CD4-positive, alpha-beta memory T cell (primary cell): Measurements from ENCODE around the gene NOP14. TPM values are rescaled to one million over a fixed set of nuclear protein-coding genes. Genes with fewer than 3 reads are reported as not detected.

ENCODE experiments used
- CTCF ChIA-PET: fragments of 350-600 bp; sonication (Branson Sonifier 250); formaldehyde crosslinking; loops from one replicate; lab custom pipeline; 2021; ENCODE audit warnings: inconsistent platforms; ENCODE audit not compliant: partially characterized antibody; lab: Charles Lee
- POLR2A ChIA-PET: fragments of 350-600 bp; sonication (Branson Sonifier 250); formaldehyde crosslinking; loops from one replicate; lab custom pipeline; 2021; ENCODE audit not compliant: partially characterized antibody; lab: Charles Lee
- DNase-seq, 5 donors: peaks; one replicate each; pipeline versions ENCODE4 v3.0.0 to v3.0.0-alpha.2; 2020 to 2022; ENCODE audit warnings: mixed read lengths in 1 of 5
- H3K27ac ChIP-seq: one replicate; pipeline ENCODE4 v1.7.0; 2013; ENCODE audit warnings: low read depth, low read length
- H3K27me3 ChIP-seq: 2 replicates; pipeline ENCODE4 v1.7.0; 2013; ENCODE audit warnings: mild to moderate bottlenecking, low read length, moderate library complexity; ENCODE audit not compliant: insufficient read depth
- H3K36me3 ChIP-seq: 2 replicates; pipeline ENCODE4 v1.7.0; 2013; ENCODE audit warnings: mild to moderate bottlenecking, low read length, moderate library complexity; ENCODE audit not compliant: insufficient read depth
- H3K4me1 ChIP-seq: 2 replicates; pipeline ENCODE4 v1.7.0; 2013; ENCODE audit warnings: mild to moderate bottlenecking, low read length, moderate library complexity; ENCODE audit not compliant: insufficient read depth
- H3K4me3 ChIP-seq, 2 donors: one replicate each; pipeline ENCODE4 v1.7.0; 2013; ENCODE audit warnings: low read length in 2 of 2, mild to moderate bottlenecking in 1 of 2
- H3K9me3 ChIP-seq, 2 donors: one replicate each; pipeline ENCODE4 v1.7.0; 2013; ENCODE audit warnings: low read length in 2 of 2, control low read depth in 1 of 2; ENCODE audit not compliant: control insufficient read depth in 1 of 2
- H3K27ac Mint-ChIP-seq, 7 donors: one replicate each; pipeline ENCODE4 v1.8.0; 2020 to 2021; ENCODE audit warnings: mixed read lengths in 7 of 7, mild to moderate bottlenecking in 6 of 7, inconsistent platforms in 3 of 7, moderate library complexity in 3 of 7
- H3K27me3 Mint-ChIP-seq, 2 donors: one replicate each; pipeline ENCODE4 v1.8.0; 2020 to 2021; ENCODE audit warnings: mixed read lengths in 2 of 2
- H3K36me3 Mint-ChIP-seq, 2 donors: one replicate each; pipeline ENCODE4 v1.8.0; 2020 to 2021; ENCODE audit warnings: mixed read lengths in 2 of 2, inconsistent platforms in 1 of 2, mild to moderate bottlenecking in 1 of 2
- H3K4me1 Mint-ChIP-seq, 4 donors: one replicate each; pipeline ENCODE4 v1.8.0; 2020 to 2021; ENCODE audit warnings: mixed read lengths in 4 of 4, mild to moderate bottlenecking in 1 of 4
- H3K4me3 Mint-ChIP-seq, 8 donors: one replicate each; pipeline ENCODE4 v1.8.0; 2020 to 2021; ENCODE audit warnings: mixed read lengths in 8 of 8, mild to moderate bottlenecking in 7 of 8, moderate library complexity in 6 of 8, inconsistent platforms in 3 of 8
- H3K9me3 Mint-ChIP-seq, 8 donors: one replicate each; pipeline ENCODE4 v1.8.0; 2020 to 2021; ENCODE audit warnings: mixed read lengths in 8 of 8, mild to moderate bottlenecking in 5 of 8, inconsistent platforms in 3 of 8, moderate library complexity in 1 of 8
- intact Hi-C: fragments of 100-400 bp; cut with micrococcal nuclease; formaldehyde crosslinking; loops from one replicate; pipeline ENCODE4 v1.15.1; 2023
- polyA plus RNA-seq, 2 donors: library from polyadenylated mRNA; unstranded; fragments of 300-500 nt; fragmentation: Illumina TruSeq; gene quantifications; one replicate each; pipeline ENCODE4 v1.2.3, GENCODE V29; 2021
- total RNA-seq, 2 experiments: library from RNA; stranded (reverse); gene quantifications; one replicate each; pipeline ENCODE4 v1.2.3, GENCODE V29; 2021

The NOP14 gene
- total RNA-seq (10 to 100 TPM; 41.3 to 41.4 TPM), polyA plus RNA-seq (10 to 100 TPM in 1 of 2 donors, 1 to 10 TPM in 1; 2.6 to 35.5 TPM)

DNA sequence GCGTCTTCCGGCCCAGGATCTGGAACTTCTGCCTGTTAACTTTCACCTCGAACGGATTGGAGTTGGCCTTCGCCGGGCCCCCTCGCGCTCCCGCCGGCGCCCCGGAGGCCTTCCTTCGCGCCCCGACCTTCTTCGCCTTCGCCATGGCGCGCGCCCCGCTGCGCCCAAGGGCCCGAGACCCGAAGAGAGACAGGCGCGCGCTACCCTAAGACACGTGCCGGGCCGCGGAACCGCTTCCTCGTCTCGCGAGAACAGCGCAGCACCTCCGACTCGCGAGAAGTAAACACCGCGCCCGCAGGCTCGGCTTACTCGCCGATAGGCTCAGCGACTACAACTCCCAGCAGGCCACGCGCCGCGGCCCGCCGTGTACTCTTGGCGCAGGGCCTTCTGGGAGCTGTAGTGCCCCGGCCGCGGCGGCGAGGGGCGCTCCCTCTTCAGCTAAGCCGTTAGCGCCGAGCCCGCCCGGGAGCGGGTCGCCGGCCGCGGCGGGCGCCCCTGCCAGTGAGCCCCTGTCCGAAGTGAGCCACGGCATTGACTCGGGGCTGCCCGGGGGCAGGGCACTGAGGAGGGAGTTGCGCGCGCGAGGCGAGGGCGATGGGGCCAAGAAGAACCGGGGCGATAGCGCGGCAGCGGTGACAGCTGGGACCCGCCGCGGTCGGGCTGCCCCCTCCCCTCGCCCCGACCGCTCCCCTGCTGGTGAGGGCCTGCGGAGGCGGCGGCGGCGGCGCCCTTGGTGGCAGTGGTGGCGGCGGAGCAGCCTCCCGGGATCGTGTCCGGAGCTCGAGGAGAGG, at the start of gene NOP14, which contains the start of gene GRK4:
TSS of gene NOP14 (minus strand) at position 232 of the 791 bp plus-strand sequence. CDS start at position 145, 87 bp downstream.
TSS of gene GRK4 (plus strand) at position 397 of the 791 bp plus-strand sequence. CDS start 500 bp downstream, outside the sequence.
- Mint-ChIP-seq H3K27ac (peak within 1 kb of the TSS; percentile 91 to 95 (median 93)), H3K4me1 (peaks cover 28 to 54% (median 36%) of the 10 kb centered on the region in 4 donors), H3K36me3 (peaks cover 3 to 24% of the 10 kb centered on the region in 2 donors), H3K9me3 (no peaks in the 10 kb centered on the region), H3K4me3 (peak within 1 kb of the TSS; percentile 78 to 93 (median 91)), H3K27me3 (no peaks in the 10 kb centered on the region)
- DNase-seq = peak; percentile 95 to 98 (median 98)
- no peaks in the 10 kb centered on the region for H3K27me3 ChIP-seq
- H3K4me3 ChIP-seq = peak within 1 kb of the TSS; percentile 39 to 68
- peaks cover 42% of the 10 kb centered on the region for H3K4me1 ChIP-seq
- CTCF ChIA-PET = interaction anchor here (1.0 to 4.2 kb wide), 9 partner anchors 10 to 204 kb away, joined by 3 to 28 read pairs (median 5); no protein-coding TSS in a partner anchor
- intact Hi-C loops = loop anchor here (1.0 to 5.0 kb wide), 10 partner anchors 19 to 1251 kb away; partner anchors contain the start of genes ADD1, CFAP99, HTT and HTT-AS
- H3K36me3 ChIP-seq = peaks cover 5% of the 10 kb centered on the region
- peak within 1 kb of the TSS; percentile 83 for H3K27ac ChIP-seq
- H3K9me3 ChIP-seq = no peaks in the 10 kb centered on the region
- POLR2A ChIA-PET = interaction anchor here (0.7 to 6.2 kb wide), 27 partner anchors 9 to 1093 kb away, joined by 3 to 82 read pairs (median 4); partner anchors contain the start of genes FAM193A, HTT, HTT-AS and MXD4

DNA sequence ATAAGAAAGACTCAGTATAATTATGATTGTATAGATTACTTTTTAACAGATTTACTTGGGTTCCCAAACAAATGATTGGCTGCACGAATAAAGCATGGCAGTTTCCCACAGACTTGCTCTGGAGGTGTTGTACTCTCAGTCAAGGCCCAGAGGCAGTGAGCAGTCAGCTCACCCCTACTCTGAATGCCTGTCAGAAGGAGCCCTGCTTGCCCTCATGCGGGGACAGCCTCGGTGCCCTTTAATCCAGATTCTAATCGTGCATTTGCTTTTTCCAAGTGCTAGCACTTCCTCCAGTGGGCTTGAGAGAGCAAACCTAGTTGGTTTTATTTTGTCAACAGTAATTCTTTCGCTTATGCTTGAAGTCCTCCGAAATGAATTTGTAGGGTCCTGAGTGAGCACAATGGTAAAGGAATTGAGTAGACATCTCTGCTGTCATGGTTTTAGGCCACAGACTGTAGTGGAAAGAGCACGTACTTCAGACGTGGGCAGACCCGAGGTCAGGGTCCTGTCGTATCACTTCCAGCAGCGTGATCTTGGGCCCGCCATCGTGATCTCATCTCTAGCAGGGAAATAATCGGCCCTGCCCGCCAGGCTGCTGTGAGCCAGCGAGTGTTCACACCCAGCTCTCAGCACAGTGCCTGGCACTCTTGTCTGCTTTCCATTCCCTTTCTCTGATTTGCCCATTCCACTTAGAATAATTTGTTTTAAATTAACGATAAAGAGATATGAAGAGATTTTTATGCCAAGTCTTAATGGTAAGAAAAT, 48.4 kb upstream of the NOP14 start:
- no peak for DNase-seq
- H3K27ac Mint-ChIP-seq = no peak overlapping the region
- no peaks in the 10 kb centered on the region for H3K36me3 Mint-ChIP-seq
- no peaks in the 10 kb centered on the region for H3K4me1 Mint-ChIP-seq
- Histone ChIP-seq H3K27me3 (no peaks in the 10 kb centered on the region), H3K9me3 (no peaks in the 10 kb centered on the region), H3K27ac (no peak overlapping the region), H3K4me1 (no peaks in the 10 kb centered on the region), H3K4me3 (no peak overlapping the region), H3K36me3 (no peaks in the 10 kb centered on the region)
- H3K27me3 Mint-ChIP-seq = peaks cover 7 to 28% of the 10 kb centered on the region in 2 donors
- ChIA-PET CTCF (no interaction called here), POLR2A (no interaction called here)
- intact Hi-C loops = no loop called here
- H3K9me3 Mint-ChIP-seq = no peaks in the 10 kb centered on the region
- H3K4me3 Mint-ChIP-seq = no peak overlapping the region

- no peak overlapping the region for H3K4me3 ChIP-seq
- DNase-seq = no peak
- H3K9me3 ChIP-seq = no peaks in the 10 kb centered on the region
- no peaks in the 10 kb centered on the region for H3K36me3 ChIP-seq
- H3K27me3 ChIP-seq = no peaks in the 10 kb centered on the region
- Mint-ChIP-seq H3K27me3 (peaks cover 7 to 28% of the 10 kb centered on the region in 2 donors), H3K9me3 (no peaks in the 10 kb centered on the region), H3K36me3 (no peaks in the 10 kb centered on the region), H3K4me1 (no peaks in the 10 kb centered on the region), H3K4me3 (no peak overlapping the region), H3K27ac (no peak overlapping the region)
- ChIA-PET CTCF (no interaction called here), POLR2A (no interaction called here)
- intact Hi-C loops = no loop called here
- no peaks in the 10 kb centered on the region for H3K4me1 ChIP-seq
- H3K27ac ChIP-seq = no peak overlapping the region
Observed at GRCh38 chr4:3010998-3011397, 47.8 kb upstream of the NOP14 start.

- Mint-ChIP-seq H3K4me1 (no peaks in the 10 kb centered on the region), H3K27ac (no peak overlapping the region), H3K27me3 (peaks cover 7 to 28% of the 10 kb centered on the region in 2 donors), H3K9me3 (no peaks in the 10 kb centered on the region), H3K4me3 (no peak overlapping the region), H3K36me3 (no peaks in the 10 kb centered on the region)
- CTCF ChIA-PET = no interaction called here
- intact Hi-C loops = no loop called here
- no peak overlapping the region for H3K27ac ChIP-seq
- no peaks in the 10 kb centered on the region for H3K9me3 ChIP-seq
- no peak overlapping the region for H3K4me3 ChIP-seq
- H3K27me3 ChIP-seq = no peaks in the 10 kb centered on the region
- no peaks in the 10 kb centered on the region for H3K36me3 ChIP-seq
- POLR2A ChIA-PET = no interaction called here
- DNase-seq = no peak
- H3K4me1 ChIP-seq = no peaks in the 10 kb centered on the region
Observed at GRCh38 chr4:3010577-3010976, 47.4 kb upstream of the NOP14 start.

- no peaks in the 10 kb centered on the region for H3K27me3 ChIP-seq
- POLR2A ChIA-PET = interaction anchor here (0.6 kb wide), 1 partner anchor 1298 kb away, joined by 3 read pairs; no protein-coding TSS in a partner anchor
- CTCF ChIA-PET = interaction anchor here (0.7 kb wide), 1 partner anchor 51 kb away, joined by 3 read pairs; no protein-coding TSS in a partner anchor
- Mint-ChIP-seq H3K9me3 (no peaks in the 10 kb centered on the region), H3K4me3 (no peak overlapping the region), H3K27me3 (peaks cover 7 to 24% of the 10 kb centered on the region in 2 donors), H3K36me3 (no peaks in the 10 kb centered on the region), H3K4me1 (no peaks in the 10 kb centered on the region), H3K27ac (peak overlapping the region in 1 of 7 donors; percentile 55)
- intact Hi-C loops = no loop called here
- no peak overlapping the region for H3K4me3 ChIP-seq
- H3K9me3 ChIP-seq = no peaks in the 10 kb centered on the region
- H3K36me3 ChIP-seq = no peaks in the 10 kb centered on the region
- H3K4me1 ChIP-seq = no peaks in the 10 kb centered on the region
- no peak overlapping the region for H3K27ac ChIP-seq
- DNase-seq = peak in 3 of 5 donors; percentile 6 to 13 (median 7)
Observed at GRCh38 chr4:3009422-3009821, 46.2 kb upstream of the NOP14 start.

GRCh38 chr4:3007724-3008123, 44.5 kb upstream of the NOP14 start:
- no peak overlapping the region for H3K4me3 Mint-ChIP-seq
- CTCF ChIA-PET = no interaction called here
- DNase-seq = no peak
- Histone ChIP-seq H3K9me3 (no peaks in the 10 kb centered on the region), H3K36me3 (no peaks in the 10 kb centered on the region), H3K27ac (no peak overlapping the region), H3K4me1 (no peaks in the 10 kb centered on the region), H3K4me3 (no peak overlapping the region), H3K27me3 (no peaks in the 10 kb centered on the region)
- no peaks in the 10 kb centered on the region for H3K4me1 Mint-ChIP-seq
- H3K27ac Mint-ChIP-seq = no peak overlapping the region
- no peaks in the 10 kb centered on the region for H3K36me3 Mint-ChIP-seq
- POLR2A ChIA-PET = no interaction called here
- H3K9me3 Mint-ChIP-seq = no peaks in the 10 kb centered on the region
- intact Hi-C loops = no loop called here
- peaks cover 0 to 15% of the 10 kb centered on the region in 2 donors for H3K27me3 Mint-ChIP-seq

GRCh38 chr4:2996415-2996814, 33.2 kb upstream of the NOP14 start:
- Mint-ChIP-seq H3K4me3 (no peak overlapping the region), H3K36me3 (no peaks in the 10 kb centered on the region), H3K4me1 (no peaks in the 10 kb centered on the region), H3K27ac (no peak overlapping the region), H3K9me3 (no peaks in the 10 kb centered on the region), H3K27me3 (peaks cover 2% of the 10 kb centered on the region in 2 donors)
- no peaks in the 10 kb centered on the region for H3K27me3 ChIP-seq
- H3K4me3 ChIP-seq = no peak overlapping the region
- H3K36me3 ChIP-seq = no peaks in the 10 kb centered on the region
- H3K9me3 ChIP-seq = no peaks in the 10 kb centered on the region
- intact Hi-C loops = no loop called here
- H3K4me1 ChIP-seq = no peaks in the 10 kb centered on the region
- no peak overlapping the region for H3K27ac ChIP-seq
- DNase-seq = no peak
- POLR2A ChIA-PET = no interaction called here
- CTCF ChIA-PET = no interaction called here
